Thyroid gland (tissue), 4 donors: ENCODE results near the gene COG6. TPM values are rescaled to one million over a fixed set of nuclear protein-coding genes. Genes with fewer than 3 reads are reported as not detected.

ENCODE experiments used
- DNase-seq, 2 donors: peaks; one replicate each; pipeline ENCODE4 v3.0.0-alpha.2; 2019
- H3K27ac ChIP-seq, 3 donors: fragments of 200-600 bp; sonication (generic); 1 replicate in 2 of 3; 2 replicates in 1 of 3; pipeline ENCODE4 v1.5.1; 2016 to 2019; ENCODE audit warnings: mild to moderate bottlenecking in 1 of 3, moderate library complexity in 1 of 3
- H3K27me3 ChIP-seq: fragments of 200-600 bp; sonication (generic); one replicate; pipeline ENCODE4 v1.5.1; 2019
- H3K36me3 ChIP-seq, 2 donors: fragments of 200-600 bp; sonication (generic); one replicate each; pipeline ENCODE4 v1.5.1; 2016 to 2019
- H3K4me1 ChIP-seq, 2 donors: fragments of 200-600 bp; sonication (generic); one replicate each; pipeline ENCODE4 v1.5.1; 2017 to 2019
- H3K4me3 ChIP-seq, 3 donors: fragments of 200-600 bp; sonication (generic); replicated peaks in 1 of 3; 1 replicate in 2 of 3; 2 replicates in 1 of 3; pipeline ENCODE4 v1.5.1; 2016; ENCODE audit warnings: mild to moderate bottlenecking in 1 of 3
- H3K9me3 ChIP-seq: fragments of 200-600 bp; sonication (generic); one replicate; pipeline ENCODE4 v1.5.1; 2017
- POLR2A ChIP-seq, 2 donors: fragments of 450-650 bp; IDR thresholded peaks; one replicate each; pipeline ENCODE4 v1.6.1; 2017; ENCODE audit warnings: antibody characterized with exemption in 2 of 2, mild to moderate bottlenecking in 2 of 2, moderate library complexity in 1 of 2
- WGBS, 2 donors: methylation state at CpG; one replicate each; pipeline ENCODE4 v1.1.5; 2017; 5-methylcytosine and 5-hydroxymethylcytosine counted together
- intact Hi-C: fragments of 100-400 bp; cut with DNase I; formaldehyde crosslinking; loops from one replicate; pipeline ENCODE4 v1.15.1; 2023
- total RNA-seq, 4 donors: library from RNA; depleted of rRNA; stranded (reverse); fragments of >200 nt; gene quantifications; one replicate each; pipeline ENCODE4 v1.2.3, GENCODE V29; 2016
- TF ChIP-seq, protein P1 (sequence below), 6 experiments: fragments of 200-600 bp in 3 of 6; fragments of 450-650 bp in 3 of 6; sonication (generic) in 3 of 6; IDR thresholded peaks; one replicate each; pipeline ENCODE4 v1.5.1; 2016 to 2019; ENCODE audit warnings: antibody characterized with exemption in 6 of 6, mild to moderate bottlenecking in 2 of 6, inconsistent platforms in 1 of 6, moderate library complexity in 1 of 6

Gene COG6
- total RNA-seq, 4 donors from 2014 or later = 29.0 to 77.3 (median 38.4) TPM

DNA sequence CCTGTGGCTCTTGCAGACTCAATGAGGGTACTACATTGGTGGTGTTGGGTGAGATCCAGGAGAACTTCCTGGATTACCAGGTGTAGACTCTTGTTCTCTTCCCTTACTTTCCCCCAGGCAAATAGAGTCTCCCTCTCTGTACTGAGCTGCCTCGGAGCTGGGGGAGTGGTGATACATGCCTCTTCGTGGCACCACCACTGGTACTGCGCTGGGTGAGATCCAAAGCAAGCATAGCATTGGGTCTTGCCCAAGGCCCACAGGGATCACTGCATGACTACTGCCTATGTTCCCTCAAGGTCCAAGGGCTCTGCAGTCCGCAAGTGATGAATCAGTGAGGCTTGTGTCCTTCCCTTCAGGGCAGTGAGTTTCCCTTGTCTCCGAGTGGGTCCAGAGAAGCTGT is 81.6 kb downstream of the COG6 start:
- 94 to 100% methylated on average over 2 to 4 of the region's 5 CpGs for WGBS, 2 donors
- TF ChIP-seq, protein P1, sequence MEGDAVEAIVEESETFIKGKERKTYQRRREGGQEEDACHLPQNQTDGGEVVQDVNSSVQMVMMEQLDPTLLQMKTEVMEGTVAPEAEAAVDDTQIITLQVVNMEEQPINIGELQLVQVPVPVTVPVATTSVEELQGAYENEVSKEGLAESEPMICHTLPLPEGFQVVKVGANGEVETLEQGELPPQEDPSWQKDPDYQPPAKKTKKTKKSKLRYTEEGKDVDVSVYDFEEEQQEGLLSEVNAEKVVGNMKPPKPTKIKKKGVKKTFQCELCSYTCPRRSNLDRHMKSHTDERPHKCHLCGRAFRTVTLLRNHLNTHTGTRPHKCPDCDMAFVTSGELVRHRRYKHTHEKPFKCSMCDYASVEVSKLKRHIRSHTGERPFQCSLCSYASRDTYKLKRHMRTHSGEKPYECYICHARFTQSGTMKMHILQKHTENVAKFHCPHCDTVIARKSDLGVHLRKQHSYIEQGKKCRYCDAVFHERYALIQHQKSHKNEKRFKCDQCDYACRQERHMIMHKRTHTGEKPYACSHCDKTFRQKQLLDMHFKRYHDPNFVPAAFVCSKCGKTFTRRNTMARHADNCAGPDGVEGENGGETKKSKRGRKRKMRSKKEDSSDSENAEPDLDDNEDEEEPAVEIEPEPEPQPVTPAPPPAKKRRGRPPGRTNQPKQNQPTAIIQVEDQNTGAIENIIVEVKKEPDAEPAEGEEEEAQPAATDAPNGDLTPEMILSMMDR (IDR thresholded peaks at IDR 0.05) = no peak
- no peak for TF ChIP-seq POLR2A (IDR thresholded peaks at IDR 0.05)
- no peaks in the 10 kb centered on the region for H3K27me3 ChIP-seq

DNA sequence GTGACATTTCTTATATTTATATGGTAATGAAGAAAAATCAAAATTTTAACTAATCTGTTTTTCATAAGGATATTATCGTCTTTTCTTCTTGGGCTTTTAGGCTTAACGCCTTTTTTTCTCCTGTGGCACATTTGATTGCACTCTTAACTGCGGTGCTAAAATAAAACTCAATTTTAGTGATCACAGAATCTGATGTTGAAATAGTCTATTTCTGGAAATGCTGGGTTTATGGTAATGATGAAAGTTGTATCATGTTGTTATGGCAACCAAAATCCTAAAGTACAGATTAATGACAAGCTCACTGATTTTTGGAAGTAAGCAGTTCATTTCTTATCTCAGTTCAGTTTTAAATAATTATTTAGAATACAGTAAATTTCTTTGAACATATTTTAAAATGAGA is 85.3 kb downstream of the COG6 start:
- Histone ChIP-seq H3K4me3 (no peak overlapping the region), H3K27ac (no peak overlapping the region), H3K4me1 (no peaks in the 10 kb centered on the region), H3K9me3 (no peaks in the 10 kb centered on the region), H3K36me3 (no peaks in the 10 kb centered on the region), H3K27me3 (no peaks in the 10 kb centered on the region)
- intact Hi-C loops = no loop called here
- WGBS, 2 donors = 92 to 93% methylated on average over 3 of the region's 3 CpGs
- TF ChIP-seq POLR2A (IDR thresholded peaks at IDR 0.05) = no peak
- TF ChIP-seq, protein P1 (IDR thresholded peaks at IDR 0.05) = no peak
- DNase-seq = no peak

More for the DNA sequence above, 81.6 kb downstream of the COG6 start:
- Histone ChIP-seq H3K9me3 (no peaks in the 10 kb centered on the region), H3K4me3 (no peak overlapping the region), H3K36me3 (peaks cover 1 to 6% of the 10 kb centered on the region in 2 donors), H3K27ac (no peak overlapping the region), H3K4me1 (no peaks in the 10 kb centered on the region)
- intact Hi-C loops = no loop called here
- DNase-seq = no peak

DNA sequence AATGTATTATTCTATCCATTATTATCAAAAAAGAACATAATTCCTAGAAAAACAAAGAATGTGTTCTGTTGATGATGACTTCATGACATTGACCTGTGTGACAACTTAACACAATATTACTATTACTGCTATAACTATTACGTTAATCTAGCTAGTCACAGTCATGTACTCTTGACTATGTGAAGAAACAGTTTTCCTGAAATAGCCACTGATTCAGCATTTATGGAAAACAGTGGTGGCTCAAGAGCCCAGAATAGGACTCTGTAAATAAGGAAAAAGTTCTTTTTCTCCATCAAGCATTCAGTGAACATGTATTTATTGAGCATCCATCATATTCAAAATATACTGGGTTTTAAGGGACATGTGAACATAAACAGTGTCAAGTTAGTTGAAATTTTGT is 93.5 kb downstream of the COG6 start:
- no peaks in the 10 kb centered on the region for H3K27me3 ChIP-seq
- 95 to 98% methylated on average over 1 of the region's 1 CpG for WGBS, 2 donors
- DNase-seq = no peak
- H3K9me3 ChIP-seq = no peaks in the 10 kb centered on the region
- no peaks in the 10 kb centered on the region for H3K4me1 ChIP-seq
- H3K36me3 ChIP-seq = no peaks in the 10 kb centered on the region
- H3K27ac ChIP-seq = no peak overlapping the region
- no peak for TF ChIP-seq POLR2A (IDR thresholded peaks at IDR 0.05)
- intact Hi-C loops = no loop called here
- no peak overlapping the region for H3K4me3 ChIP-seq

DNA sequence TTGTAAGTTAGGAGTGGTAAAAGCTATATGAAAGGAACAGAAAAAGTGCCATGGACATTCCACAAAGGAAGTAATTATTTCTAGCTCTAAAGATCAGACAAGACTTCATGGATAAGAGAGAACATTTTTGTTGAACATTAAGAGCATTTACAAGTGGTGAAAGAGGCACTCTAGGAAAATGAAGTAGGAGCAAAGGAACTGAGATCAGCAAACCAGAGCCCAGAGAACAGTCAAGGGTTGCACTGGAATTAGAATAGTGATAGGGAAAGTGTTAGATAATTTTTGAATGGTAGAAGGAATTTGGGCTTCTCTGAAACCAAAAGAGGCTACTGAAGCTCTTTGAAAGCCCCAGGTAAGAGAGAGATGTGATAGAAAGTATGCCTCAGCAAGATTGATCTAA is 94.1 kb downstream of the COG6 start:
- Histone ChIP-seq H3K36me3 (no peaks in the 10 kb centered on the region), H3K4me1 (no peaks in the 10 kb centered on the region), H3K4me3 (no peak overlapping the region), H3K27ac (no peak overlapping the region), H3K27me3 (no peaks in the 10 kb centered on the region), H3K9me3 (no peaks in the 10 kb centered on the region)
- intact Hi-C loops = no loop called here
- TF ChIP-seq, protein P1 (IDR thresholded peaks at IDR 0.05) = no peak
- no peak for TF ChIP-seq POLR2A (IDR thresholded peaks at IDR 0.05)
- DNase-seq = no peak

DNA sequence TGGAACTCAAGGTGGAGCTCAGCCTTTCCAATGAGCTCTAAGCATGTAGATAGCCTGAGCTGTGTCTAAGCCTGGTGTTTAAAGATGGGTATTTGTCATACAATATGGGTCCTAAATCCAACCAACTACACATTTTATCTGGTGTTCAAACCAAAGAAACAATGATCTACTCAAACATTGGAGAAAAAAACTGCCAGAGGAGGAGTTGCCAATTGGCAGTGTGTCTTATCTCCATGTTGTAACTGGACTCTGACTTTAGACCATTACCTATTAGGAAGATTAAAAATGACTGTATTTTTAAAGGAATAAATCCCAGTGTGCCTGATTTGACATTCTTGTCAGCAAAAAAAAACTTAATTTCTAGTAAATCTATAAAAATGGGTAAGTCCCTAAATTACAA is 96.3 kb downstream of the COG6 start:
- H3K27ac ChIP-seq = no peak overlapping the region
- no peak for TF ChIP-seq POLR2A (IDR thresholded peaks at IDR 0.05)
- TF ChIP-seq, protein P1 (IDR thresholded peaks at IDR 0.05) = no peak
- DNase-seq = no peak
- no peaks in the 10 kb centered on the region for H3K4me1 ChIP-seq
- intact Hi-C loops = no loop called here
- H3K4me3 ChIP-seq = no peak overlapping the region
- no peaks in the 10 kb centered on the region for H3K27me3 ChIP-seq
- H3K36me3 ChIP-seq = no peaks in the 10 kb centered on the region
- H3K9me3 ChIP-seq = no peaks in the 10 kb centered on the region

DNA sequence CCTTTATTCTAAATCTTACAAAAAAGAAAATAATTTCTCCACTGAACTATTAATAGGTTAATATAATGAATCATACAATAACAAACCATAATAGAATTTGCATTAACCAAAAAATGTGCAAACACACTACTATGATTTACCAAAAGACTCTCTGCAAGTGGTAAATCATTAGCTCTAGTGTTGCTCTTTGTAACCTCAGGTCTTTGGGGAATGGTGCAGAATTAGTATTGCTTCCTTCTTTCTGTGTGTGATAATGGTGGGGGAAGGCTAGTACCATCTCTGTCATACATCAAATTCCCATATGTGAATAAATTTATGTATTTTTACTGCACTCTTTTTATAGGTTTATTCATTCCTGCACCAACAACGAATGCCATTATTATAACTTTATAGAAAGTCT is 105.1 kb downstream of the COG6 start:
- DNase-seq = no peak

More for the DNA sequence above, 105.1 kb downstream of the COG6 start:
- no peaks in the 10 kb centered on the region for H3K27me3 ChIP-seq
- peaks cover 1 to 2% of the 10 kb centered on the region in 2 donors for H3K4me1 ChIP-seq
- no peak overlapping the region for H3K27ac ChIP-seq
- no peaks in the 10 kb centered on the region for H3K9me3 ChIP-seq
- H3K4me3 ChIP-seq = no peak overlapping the region
- WGBS, 2 donors = 80 to 83% methylated on average over 1 of the region's 1 CpG
- no peak for TF ChIP-seq POLR2A (IDR thresholded peaks at IDR 0.05)
- TF ChIP-seq, protein P1 (IDR thresholded peaks at IDR 0.05) = no peak
- intact Hi-C loops = no loop called here
- H3K36me3 ChIP-seq = no peaks in the 10 kb centered on the region
